ENCODE data around the gene SPDL1. TPM values are rescaled to one million over a fixed set of nuclear protein-coding genes. Genes with fewer than 3 reads are reported as not detected.

The SPDL1 gene, protein sequence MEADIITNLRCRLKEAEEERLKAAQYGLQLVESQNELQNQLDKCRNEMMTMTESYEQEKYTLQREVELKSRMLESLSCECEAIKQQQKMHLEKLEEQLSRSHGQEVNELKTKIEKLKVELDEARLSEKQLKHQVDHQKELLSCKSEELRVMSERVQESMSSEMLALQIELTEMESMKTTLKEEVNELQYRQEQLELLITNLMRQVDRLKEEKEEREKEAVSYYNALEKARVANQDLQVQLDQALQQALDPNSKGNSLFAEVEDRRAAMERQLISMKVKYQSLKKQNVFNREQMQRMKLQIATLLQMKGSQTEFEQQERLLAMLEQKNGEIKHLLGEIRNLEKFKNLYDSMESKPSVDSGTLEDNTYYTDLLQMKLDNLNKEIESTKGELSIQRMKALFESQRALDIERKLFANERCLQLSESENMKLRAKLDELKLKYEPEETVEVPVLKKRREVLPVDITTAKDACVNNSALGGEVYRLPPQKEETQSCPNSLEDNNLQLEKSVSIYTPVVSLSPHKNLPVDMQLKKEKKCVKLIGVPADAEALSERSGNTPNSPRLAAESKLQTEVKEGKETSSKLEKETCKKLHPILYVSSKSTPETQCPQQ
- total RNA-seq: 10 to 100 TPM; 16.2 to 42.6 (median 21.6) TPM

DNA sequence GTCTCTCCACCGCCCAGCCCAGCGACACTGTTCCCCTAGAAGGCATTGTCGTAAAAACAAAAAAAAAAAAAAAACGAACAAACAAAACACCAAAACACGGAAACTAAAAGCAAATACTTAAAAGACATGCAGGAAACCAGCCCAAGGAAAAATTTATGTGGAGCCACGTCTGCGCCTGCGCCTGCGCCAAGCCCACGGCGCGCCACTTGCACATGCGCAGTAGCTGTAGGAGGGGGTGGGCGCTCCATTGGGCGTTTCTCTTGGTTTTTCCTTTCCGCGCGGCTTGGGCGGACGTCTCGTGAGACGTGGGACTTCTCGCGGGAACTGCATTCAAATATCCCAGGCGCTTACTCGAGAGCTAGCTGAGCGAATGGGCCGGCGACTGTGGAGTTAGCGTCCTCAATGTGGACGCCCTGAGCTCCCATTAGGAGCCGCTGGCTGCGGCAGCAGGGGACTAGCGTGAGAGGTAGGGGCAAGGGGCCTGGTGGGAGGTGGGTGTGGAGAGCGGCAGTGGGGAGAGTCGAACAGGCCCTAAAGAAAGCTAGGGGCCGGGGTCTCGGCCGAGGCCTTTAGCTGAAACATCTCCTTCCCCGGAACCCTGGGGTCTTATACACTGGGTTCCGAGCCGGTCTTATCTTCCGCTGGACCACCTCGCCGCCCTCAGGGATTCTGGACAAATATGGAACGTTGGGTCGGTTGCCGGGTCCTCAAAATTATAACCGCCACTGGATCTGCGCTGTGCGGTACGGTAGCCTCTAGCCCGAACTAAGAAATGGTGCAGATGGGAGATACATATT lies at the start of gene SPDL1:
Gene SPDL1, plus strand, starts transcription at position 350 of the 797 bp plus-strand sequence. CDS start 4,644 bp downstream, outside the sequence.
- peak; percentile 90 to 98 (median 97) for ATAC-seq (replicated peaks in 6 of 8)
- peak within 1 kb of the TSS; percentile 68 to 76 for H3K27ac ChIP-seq
- in situ Hi-C loops (cut with MboI; ENCODE audit: low pct_unique_long_range_greater_than_20kb in 2 of 9, low sequenced_read_pairs in 9 of 9, unreplicated experiment in 9 of 9): no loop called here
- H3K4me1 ChIP-seq (replicated peaks in 1 of 2): peaks cover 0 to 8% of the 10 kb centered on the region in 2 donors
- H3K4me3 ChIP-seq: peak within 1 kb of the TSS; percentile 65 to 99 (median 94)
- WGBS, 10 experiments: 0 to 2% (median 0%) methylated on average over 3 to 24 of the region's 53 CpGs; no CpG with 5 or more reads in 2 of the 10 experiments

DNA sequence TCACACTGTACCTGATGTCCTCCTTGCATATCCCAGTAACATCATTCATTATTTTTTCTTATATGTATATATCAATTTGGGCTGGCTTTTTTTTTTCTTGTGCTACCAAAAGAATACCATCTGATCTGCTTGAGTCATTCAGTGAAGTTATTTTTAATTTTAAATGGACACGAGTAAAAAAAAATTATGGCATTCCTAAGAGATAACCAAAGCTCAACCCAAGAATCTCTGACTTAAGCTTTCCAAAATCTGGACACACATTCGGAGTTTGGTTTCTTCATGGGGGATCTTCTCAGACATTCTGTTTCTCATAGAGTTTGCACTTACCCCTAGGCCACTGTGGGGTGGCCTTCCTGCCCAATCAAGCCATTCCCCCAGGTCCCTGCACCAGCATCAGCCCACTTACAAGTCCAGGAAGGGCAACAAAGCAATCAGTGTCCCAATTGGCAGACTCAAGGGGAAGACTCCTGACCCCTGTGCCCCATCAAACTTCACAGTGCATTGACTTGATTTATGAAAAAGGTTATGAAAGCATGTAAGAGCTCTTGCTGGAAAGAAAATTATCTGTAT lies 49.2 kb upstream of the SPDL1 start:
- in situ Hi-C loops (cut with MboI; ENCODE audit: low pct_unique_long_range_greater_than_20kb in 2 of 9, low sequenced_read_pairs in 9 of 9, unreplicated experiment in 9 of 9): loop anchor here in 4 of 9 experiments (25.0 kb wide), 3 partner anchors 222 to 847 kb away; partner anchors contain the start of gene SLIT3 (in 1 of the 4)
- Histone ChIP-seq H3K4me1 (replicated peaks in 1 of 2) (no peaks in the 10 kb centered on the region), H3K4me3 (no peak overlapping the region), H3K27ac (no peak overlapping the region)
- ATAC-seq (replicated peaks in 6 of 8): no peak
- WGBS, 10 experiments: 0 to 100% (median 80%) methylated on average over 1 to 2 of the region's 2 CpGs; no CpG with 5 or more reads in 1 of the 10 experiments

DNA sequence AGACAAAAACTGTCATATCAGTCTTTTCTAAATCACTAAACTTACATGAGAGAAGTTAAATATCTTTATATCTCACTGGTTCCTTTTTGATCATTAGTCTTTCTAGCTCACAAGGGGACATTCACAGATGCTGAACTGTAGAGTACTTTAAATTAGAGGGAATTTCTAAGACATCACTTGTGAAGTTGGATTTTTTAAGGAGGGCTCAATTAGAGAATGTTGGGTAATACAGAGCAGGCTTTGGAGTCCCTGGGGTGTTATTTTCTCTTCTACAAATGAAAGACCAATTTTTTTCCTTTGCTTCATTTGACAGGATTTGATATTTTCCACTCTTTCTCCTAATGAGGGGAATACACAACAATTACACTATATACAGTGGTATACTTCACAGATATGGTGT lies 48.6 kb upstream of the SPDL1 start:
- no peak overlapping the region for H3K27ac ChIP-seq
- no peak for ATAC-seq (replicated peaks in 6 of 8)
- in situ Hi-C loops (cut with MboI; ENCODE audit: low pct_unique_long_range_greater_than_20kb in 2 of 9, low sequenced_read_pairs in 9 of 9, unreplicated experiment in 9 of 9): loop anchor here in 4 of 9 experiments (25.0 kb wide), 3 partner anchors 223 to 848 kb away; partner anchors contain the start of gene SLIT3 (in 1 of the 4)
- H3K4me1 ChIP-seq (replicated peaks in 1 of 2): no peaks in the 10 kb centered on the region
- no peak overlapping the region for H3K4me3 ChIP-seq

DNA sequence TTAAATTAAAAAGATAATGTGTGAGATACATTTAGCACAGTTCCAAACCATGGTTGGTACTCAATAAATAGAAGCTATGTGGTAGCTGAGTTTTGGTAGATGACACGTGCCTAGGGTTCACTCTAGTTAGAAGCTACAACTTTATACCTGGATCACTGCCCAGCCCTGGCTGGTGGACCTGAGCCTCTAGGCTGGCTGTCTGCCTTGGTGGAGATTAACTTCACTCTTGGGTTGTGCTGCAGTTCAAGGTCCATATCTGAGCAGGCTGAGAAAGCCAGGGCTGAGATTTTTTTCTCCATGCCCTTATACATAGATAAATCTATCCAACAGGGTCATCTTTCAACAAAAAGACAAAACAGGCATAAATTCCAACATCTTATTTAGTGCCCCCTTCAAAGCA lies 44.6 kb upstream of the SPDL1 start:
- H3K4me1 ChIP-seq (replicated peaks in 1 of 2): no peaks in the 10 kb centered on the region
- 30 to 100% (median 58%) methylated on average over 1 of the region's 1 CpG; no CpG with 5 or more reads in 4 of the 10 experiments for WGBS, 10 experiments
- peak in 1 of 8 experiments; percentile 38 for ATAC-seq (replicated peaks in 6 of 8)
- no peak overlapping the region for H3K27ac ChIP-seq
- in situ Hi-C loops (cut with MboI; ENCODE audit: low pct_unique_long_range_greater_than_20kb in 2 of 9, low sequenced_read_pairs in 9 of 9, unreplicated experiment in 9 of 9): loop anchor here in 4 of 9 experiments (25.0 kb wide), 3 partner anchors 227 to 852 kb away; partner anchors contain the start of gene SLIT3 (in 1 of the 4)
- H3K4me3 ChIP-seq: no peak overlapping the region

DNA sequence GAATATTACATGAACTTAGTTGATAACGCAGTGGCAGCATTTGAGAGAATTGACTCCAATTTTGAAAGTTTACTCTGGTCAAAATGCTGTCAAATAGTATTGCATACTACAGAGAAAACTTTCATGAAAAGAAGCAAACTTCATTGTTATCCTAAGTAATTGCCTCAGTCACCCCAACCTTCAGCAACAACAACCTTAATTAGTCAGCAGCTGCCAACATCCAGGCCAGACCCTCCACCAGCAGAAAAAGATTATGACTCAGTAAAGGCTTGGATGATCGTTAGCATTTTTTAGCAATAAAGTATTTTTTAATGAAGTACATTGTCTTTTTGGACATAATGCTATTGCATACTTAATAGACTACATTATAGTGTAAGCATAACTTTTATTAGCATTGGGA lies 40.8 kb upstream of the SPDL1 start:
- WGBS, 10 experiments: 10 to 100% (median 88%) methylated on average over 1 to 2 of the region's 2 CpGs; no CpG with 5 or more reads in 2 of the 10 experiments
- in situ Hi-C loops (cut with MboI; ENCODE audit: low pct_unique_long_range_greater_than_20kb in 2 of 9, low sequenced_read_pairs in 9 of 9, unreplicated experiment in 9 of 9): loop anchor here in 4 of 9 experiments (25.0 kb wide), 3 partner anchors 231 to 856 kb away; partner anchors contain the start of gene SLIT3 (in 1 of the 4)
- H3K27ac ChIP-seq: no peak overlapping the region
- H3K4me3 ChIP-seq: no peak overlapping the region
- H3K4me1 ChIP-seq (replicated peaks in 1 of 2): no peaks in the 10 kb centered on the region
- no peak for ATAC-seq (replicated peaks in 6 of 8)

DNA sequence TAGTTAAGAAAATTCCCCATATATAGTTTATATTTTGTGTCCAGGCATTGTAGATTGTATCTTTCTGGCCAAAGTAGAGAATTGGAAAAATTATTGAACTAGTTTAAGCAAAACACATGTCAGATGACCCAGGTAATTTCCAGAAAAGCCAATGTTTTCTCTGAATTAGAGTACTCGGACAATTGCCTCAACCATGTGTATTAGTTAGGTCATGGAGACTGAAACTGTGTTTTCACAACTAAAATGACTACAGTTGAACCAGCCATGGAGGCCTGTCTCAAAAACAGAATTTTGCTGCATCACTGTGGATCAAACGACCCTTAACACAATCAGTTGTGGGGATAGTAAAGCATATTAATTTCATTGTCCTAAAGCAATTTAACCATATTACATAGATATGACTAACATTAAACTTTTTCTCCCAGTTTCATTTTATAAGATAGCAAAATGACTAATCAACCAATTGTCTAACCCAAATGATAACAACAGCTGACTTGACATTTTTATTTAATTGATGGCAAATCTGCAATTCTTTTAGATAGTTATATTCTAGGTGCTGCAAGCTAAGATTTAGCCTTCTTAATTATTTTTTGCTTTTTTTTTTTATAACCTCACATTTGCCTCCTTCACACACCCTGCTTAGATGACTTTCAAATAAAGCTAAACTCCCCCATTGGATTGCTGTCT lies 39.2 kb upstream of the SPDL1 start:
- WGBS, 10 experiments: 46 to 100% (median 79%) methylated on average over 1 to 2 of the region's 2 CpGs
- in situ Hi-C loops (cut with MboI; ENCODE audit: low pct_unique_long_range_greater_than_20kb in 2 of 9, low sequenced_read_pairs in 9 of 9, unreplicated experiment in 9 of 9): loop anchor here in 4 of 9 experiments (25.0 kb wide), 3 partner anchors 232 to 857 kb away; partner anchors contain the start of gene SLIT3 (in 1 of the 4)
- ATAC-seq (replicated peaks in 6 of 8): no peak
- Histone ChIP-seq H3K4me1 (replicated peaks in 1 of 2) (no peaks in the 10 kb centered on the region), H3K4me3 (no peak overlapping the region), H3K27ac (no peak overlapping the region)

DNA sequence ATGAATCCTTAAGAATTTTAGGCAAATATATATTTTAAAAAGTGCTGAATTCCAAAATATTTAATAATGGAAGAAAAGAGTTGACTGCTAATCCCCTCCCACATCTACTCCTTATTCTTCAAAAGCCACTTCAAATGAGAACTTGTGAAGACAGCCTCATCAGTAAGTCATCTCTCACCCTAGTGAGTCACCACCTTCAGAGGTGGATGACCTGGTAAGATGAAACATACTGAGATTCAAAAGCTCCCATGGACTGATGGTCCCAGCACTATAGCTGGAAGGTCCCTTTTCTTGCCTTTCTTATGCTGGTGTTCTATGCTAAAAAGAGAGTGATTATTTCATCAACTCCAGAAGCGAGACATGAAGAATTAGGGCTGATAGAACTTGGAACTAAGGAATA lies 37.8 kb upstream of the SPDL1 start:
- Histone ChIP-seq H3K4me1 (replicated peaks in 1 of 2) (no peaks in the 10 kb centered on the region), H3K4me3 (no peak overlapping the region), H3K27ac (no peak overlapping the region)
- WGBS, 10 experiments: 38 to 100% (median 60%) methylated on average over 1 of the region's 1 CpG; no CpG with 5 or more reads in 1 of the 10 experiments
- ATAC-seq (replicated peaks in 6 of 8): peak in 1 of 8 experiments; percentile 32
- in situ Hi-C loops (cut with MboI; ENCODE audit: low pct_unique_long_range_greater_than_20kb in 2 of 9, low sequenced_read_pairs in 9 of 9, unreplicated experiment in 9 of 9): loop anchor here in 4 of 9 experiments (25.0 kb wide), 3 partner anchors 233 to 858 kb away; partner anchors contain the start of gene SLIT3 (in 1 of the 4)

DNA sequence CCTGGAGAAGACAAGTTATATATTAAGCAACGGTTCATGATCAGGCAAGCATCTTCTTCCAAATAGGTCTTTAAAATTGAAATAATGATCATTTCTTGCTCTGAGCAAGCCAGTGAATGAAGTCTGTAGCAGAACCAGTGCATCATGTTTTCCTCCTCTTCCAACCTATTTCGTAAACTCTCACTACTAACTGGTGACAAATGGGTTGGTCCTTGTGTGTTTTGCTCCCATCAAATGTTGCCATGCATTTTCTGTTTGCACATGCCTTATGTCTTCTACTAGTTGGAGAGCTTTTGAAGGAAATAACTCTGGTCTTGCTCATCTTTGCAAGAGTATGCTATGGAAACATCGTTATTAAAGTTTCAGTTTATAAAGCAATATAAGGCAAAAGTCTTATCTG lies 37.2 kb upstream of the SPDL1 start:
- 61 to 93% (median 85%) methylated on average over 1 to 3 of the region's 3 CpGs for WGBS, 10 experiments
- no peaks in the 10 kb centered on the region for H3K4me1 ChIP-seq (replicated peaks in 1 of 2)
- no peak overlapping the region for H3K27ac ChIP-seq
- H3K4me3 ChIP-seq: no peak overlapping the region
- no peak for ATAC-seq (replicated peaks in 6 of 8)
- in situ Hi-C loops (cut with MboI; ENCODE audit: low pct_unique_long_range_greater_than_20kb in 2 of 9, low sequenced_read_pairs in 9 of 9, unreplicated experiment in 9 of 9): loop anchor here in 4 of 9 experiments (25.0 kb wide), 3 partner anchors 234 to 859 kb away; partner anchors contain the start of gene SLIT3 (in 1 of the 4)

DNA sequence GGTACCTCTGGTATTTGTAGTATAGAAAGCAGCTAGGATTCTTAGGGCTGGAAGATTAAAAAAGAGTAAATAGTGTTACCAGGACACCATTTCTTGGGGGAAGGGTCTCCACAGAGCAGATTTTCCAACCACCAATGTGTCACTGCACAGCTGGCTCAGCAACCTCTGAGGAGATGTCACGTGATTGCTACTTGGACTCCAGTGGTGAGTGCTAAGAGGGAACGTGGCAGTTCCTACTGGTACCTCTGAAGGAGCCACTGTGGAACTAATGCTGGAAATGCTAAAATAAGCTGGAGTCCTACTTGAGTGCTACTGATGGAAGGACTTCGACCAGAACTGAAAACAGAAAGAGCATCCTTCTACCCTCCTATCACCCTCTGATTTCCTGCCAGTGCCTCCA lies 36.1 kb upstream of the SPDL1 start:
- no peak overlapping the region for H3K27ac ChIP-seq
- no peaks in the 10 kb centered on the region for H3K4me1 ChIP-seq (replicated peaks in 1 of 2)
- peak in 3 of 8 experiments; percentile 22 to 66 (median 26) for ATAC-seq (replicated peaks in 6 of 8)
- H3K4me3 ChIP-seq: no peak overlapping the region
- in situ Hi-C loops (cut with MboI; ENCODE audit: low pct_unique_long_range_greater_than_20kb in 2 of 9, low sequenced_read_pairs in 9 of 9, unreplicated experiment in 9 of 9): loop anchor here in 4 of 9 experiments (25.0 kb wide), 3 partner anchors 235 to 860 kb away; partner anchors contain the start of gene SLIT3 (in 1 of the 4)
- 0 to 83% (median 65%) methylated on average over 1 to 3 of the region's 3 CpGs; no CpG with 5 or more reads in 3 of the 10 experiments for WGBS, 10 experiments

DNA sequence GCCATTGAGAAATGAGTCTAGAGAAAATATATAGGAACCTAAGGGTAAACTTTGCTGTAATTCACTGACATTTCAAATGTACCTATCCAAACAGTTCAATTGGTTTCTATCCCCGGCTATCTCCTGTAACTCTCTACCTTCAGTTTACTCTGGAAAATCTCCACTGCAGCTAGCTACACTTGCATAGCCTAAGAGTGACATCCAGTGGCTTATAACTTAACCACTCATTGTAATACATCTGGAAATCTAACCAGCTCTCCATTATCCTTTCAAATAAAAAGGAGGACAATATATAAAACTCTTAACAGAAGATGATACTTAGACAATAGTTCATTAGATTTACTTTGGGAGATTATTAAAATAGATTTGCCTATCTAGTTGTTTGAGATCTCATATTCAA lies 35.3 kb upstream of the SPDL1 start:
- in situ Hi-C loops (cut with MboI; ENCODE audit: low pct_unique_long_range_greater_than_20kb in 2 of 9, low sequenced_read_pairs in 9 of 9, unreplicated experiment in 9 of 9): loop anchor here in 4 of 9 experiments (25.0 kb wide), 3 partner anchors 236 to 861 kb away; partner anchors contain the start of gene SLIT3 (in 1 of the 4)
- peak in 4 of 8 experiments; percentile 49 to 86 (median 82) for ATAC-seq (replicated peaks in 6 of 8)
- Histone ChIP-seq H3K4me3 (no peak overlapping the region), H3K27ac (no peak overlapping the region), H3K4me1 (replicated peaks in 1 of 2) (no peaks in the 10 kb centered on the region)
- 0 to 65% (median 46%) methylated on average over 1 of the region's 1 CpG; no CpG with 5 or more reads in 4 of the 10 experiments for WGBS, 10 experiments

DNA sequence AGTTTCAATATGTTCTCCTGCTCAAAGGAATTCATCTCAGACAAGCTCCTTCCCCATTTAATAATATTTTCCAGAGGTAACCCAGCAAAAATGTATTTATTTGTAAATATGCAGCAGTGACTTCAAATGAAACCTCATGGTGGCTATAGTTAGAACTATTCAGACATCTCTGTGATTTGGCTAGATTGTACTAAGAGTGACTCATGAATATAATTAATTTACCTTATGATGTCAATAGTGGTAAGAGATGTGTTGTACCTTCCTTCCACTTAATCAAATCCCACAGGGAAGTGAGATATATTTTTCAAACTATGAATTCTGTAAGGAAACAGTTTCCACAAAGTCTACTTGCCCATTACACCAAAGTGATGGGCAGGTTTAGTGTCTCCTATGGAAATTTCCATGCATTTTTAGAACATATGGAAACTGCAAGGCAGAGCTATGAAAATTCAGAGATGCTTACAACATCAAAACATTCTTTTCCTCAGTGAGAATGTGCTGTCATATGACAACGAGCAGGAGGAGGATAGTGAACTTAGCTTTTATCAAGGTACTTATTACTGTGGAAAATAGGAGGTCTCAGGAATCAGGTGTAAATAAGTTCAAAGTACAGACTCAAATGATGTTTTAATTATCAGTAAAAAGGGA lies 34.0 kb upstream of the SPDL1 start:
- Histone ChIP-seq H3K4me3 (no peak overlapping the region), H3K4me1 (replicated peaks in 1 of 2) (no peaks in the 10 kb centered on the region), H3K27ac (no peak overlapping the region)
- ATAC-seq (replicated peaks in 6 of 8): peak in 3 of 8 experiments; percentile 32 to 55 (median 53)
- in situ Hi-C loops (cut with MboI; ENCODE audit: low pct_unique_long_range_greater_than_20kb in 2 of 9, low sequenced_read_pairs in 9 of 9, unreplicated experiment in 9 of 9): loop anchor here in 7 of 9 experiments (25.0 kb wide), 3 partner anchors 237 to 862 kb away; partner anchors contain the start of gene SLIT3 (in 1 of the 7)
- WGBS, 10 experiments: 0 to 70% (median 50%) methylated on average over 1 of the region's 1 CpG; no CpG with 5 or more reads in 1 of the 10 experiments

All from motor neuron (in vitro differentiated cells).